ENCODE measurements around the gene COTL1. TPM values are rescaled to one million over a fixed set of nuclear protein-coding genes. Genes with fewer than 3 reads are reported as not detected.

The COTL1 gene
- polyA plus RNA-seq, 1 of the 3 experiments (the other 2 are of a cell fraction): 91.6 TPM

GRCh38 chr16:84524346-84524920 is 93.4 kb downstream of the COTL1 start:
- TF ChIP-seq TAF1 (IDR thresholded peaks at IDR 0.05; ENCODE audit: borderline replicate concordance, low read depth, low read length) (no peak), FOXJ3 (CRISPR knock-in tag; IDR thresholded peaks at IDR 0.05) (no peak), CHD2 (IDR thresholded peaks at IDR 0.05; ENCODE audit: low read length, partially characterized antibody) (no peak), NFIC (IDR thresholded peaks at IDR 0.05; ENCODE audit: borderline replicate concordance) (no peak), FOXM1 (IDR thresholded peaks at IDR 0.05; ENCODE audit: low read depth) (no peak)
- TF ChIP-seq, protein P1, sequence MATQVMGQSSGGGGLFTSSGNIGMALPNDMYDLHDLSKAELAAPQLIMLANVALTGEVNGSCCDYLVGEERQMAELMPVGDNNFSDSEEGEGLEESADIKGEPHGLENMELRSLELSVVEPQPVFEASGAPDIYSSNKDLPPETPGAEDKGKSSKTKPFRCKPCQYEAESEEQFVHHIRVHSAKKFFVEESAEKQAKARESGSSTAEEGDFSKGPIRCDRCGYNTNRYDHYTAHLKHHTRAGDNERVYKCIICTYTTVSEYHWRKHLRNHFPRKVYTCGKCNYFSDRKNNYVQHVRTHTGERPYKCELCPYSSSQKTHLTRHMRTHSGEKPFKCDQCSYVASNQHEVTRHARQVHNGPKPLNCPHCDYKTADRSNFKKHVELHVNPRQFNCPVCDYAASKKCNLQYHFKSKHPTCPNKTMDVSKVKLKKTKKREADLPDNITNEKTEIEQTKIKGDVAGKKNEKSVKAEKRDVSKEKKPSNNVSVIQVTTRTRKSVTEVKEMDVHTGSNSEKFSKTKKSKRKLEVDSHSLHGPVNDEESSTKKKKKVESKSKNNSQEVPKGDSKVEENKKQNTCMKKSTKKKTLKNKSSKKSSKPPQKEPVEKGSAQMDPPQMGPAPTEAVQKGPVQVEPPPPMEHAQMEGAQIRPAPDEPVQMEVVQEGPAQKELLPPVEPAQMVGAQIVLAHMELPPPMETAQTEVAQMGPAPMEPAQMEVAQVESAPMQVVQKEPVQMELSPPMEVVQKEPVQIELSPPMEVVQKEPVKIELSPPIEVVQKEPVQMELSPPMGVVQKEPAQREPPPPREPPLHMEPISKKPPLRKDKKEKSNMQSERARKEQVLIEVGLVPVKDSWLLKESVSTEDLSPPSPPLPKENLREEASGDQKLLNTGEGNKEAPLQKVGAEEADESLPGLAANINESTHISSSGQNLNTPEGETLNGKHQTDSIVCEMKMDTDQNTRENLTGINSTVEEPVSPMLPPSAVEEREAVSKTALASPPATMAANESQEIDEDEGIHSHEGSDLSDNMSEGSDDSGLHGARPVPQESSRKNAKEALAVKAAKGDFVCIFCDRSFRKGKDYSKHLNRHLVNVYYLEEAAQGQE (IDR thresholded peaks at IDR 0.05; ENCODE audit: low read depth, low read length): no peak
- TF ChIP-seq, protein P2, sequence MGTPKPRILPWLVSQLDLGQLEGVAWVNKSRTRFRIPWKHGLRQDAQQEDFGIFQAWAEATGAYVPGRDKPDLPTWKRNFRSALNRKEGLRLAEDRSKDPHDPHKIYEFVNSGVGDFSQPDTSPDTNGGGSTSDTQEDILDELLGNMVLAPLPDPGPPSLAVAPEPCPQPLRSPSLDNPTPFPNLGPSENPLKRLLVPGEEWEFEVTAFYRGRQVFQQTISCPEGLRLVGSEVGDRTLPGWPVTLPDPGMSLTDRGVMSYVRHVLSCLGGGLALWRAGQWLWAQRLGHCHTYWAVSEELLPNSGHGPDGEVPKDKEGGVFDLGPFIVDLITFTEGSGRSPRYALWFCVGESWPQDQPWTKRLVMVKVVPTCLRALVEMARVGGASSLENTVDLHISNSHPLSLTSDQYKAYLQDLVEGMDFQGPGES (IDR thresholded peaks at IDR 0.05; ENCODE audit: low read depth, low read length): no peak
- no peak overlapping the region for H2AFZ ChIP-seq (ENCODE audit: low read depth)
- no peak overlapping the region for H3K9ac ChIP-seq
- H3K9me2 ChIP-seq: no peaks in the 10 kb centered on the region
- no peak for DNase-seq
- H3K9me3 ChIP-seq: no peaks in the 10 kb centered on the region
- CTCF ChIA-PET: interaction anchor here (1.3 to 5.2 kb wide), 2 partner anchors 12 to 202 kb away, joined by 4 to 27 read pairs; no protein-coding TSS in a partner anchor
- H4K20me1 ChIP-seq (ENCODE audit: insufficient read depth): no peaks in the 10 kb centered on the region
- H3K4me2 ChIP-seq: no peak overlapping the region
- H3K79me2 ChIP-seq (ENCODE audit: insufficient read depth): no peaks in the 10 kb centered on the region
- WGBS (ENCODE audit: low lambda C conversion rate): 87% methylated on average over 9 of the region's 14 CpGs
- POLR2A ChIA-PET: interaction anchor here (1.1 kb wide), 1 partner anchor 9 kb away, joined by 4 read pairs; no protein-coding TSS in a partner anchor
- H3K27me3 ChIP-seq (ENCODE audit: insufficient read depth): no peaks in the 10 kb centered on the region
- peaks cover 6% of the 10 kb centered on the region for H3F3A ChIP-seq (replicated peaks; ENCODE audit: insufficient read depth)
- H3K4me3 ChIP-seq (ENCODE audit: low read depth in 2 of 2, low read length in 1 of 2): no peak overlapping the region
- no peaks in the 10 kb centered on the region for H3K36me3 ChIP-seq (replicated peaks in 1 of 2; ENCODE audit: control insufficient read depth in 1 of 2, insufficient read depth in 2 of 2, low read length in 1 of 2)
- H3K4me1 ChIP-seq (ENCODE audit: control insufficient read depth in 1 of 2, insufficient read depth in 2 of 2, low read depth in 1 of 2, low read length in 1 of 2): no peaks in the 10 kb centered on the region; a peak in 1 of 4 replicates
- H3K27ac ChIP-seq (ENCODE audit: low read depth in 2 of 2, low read length in 1 of 2): no peak overlapping the region

- no peaks in the 10 kb centered on the region for H3K36me3 ChIP-seq (replicated peaks in 1 of 2; ENCODE audit: control insufficient read depth in 1 of 2, insufficient read depth in 2 of 2, low read length in 1 of 2)
- no peak overlapping the region for H3K27ac ChIP-seq (ENCODE audit: low read depth in 2 of 2, low read length in 1 of 2)
- DNase-seq: no peak
- ChIA-PET CTCF (interaction anchor here (0.9 to 3.8 kb wide), 3 partner anchors 10 to 217 kb away, joined by 3 to 18 read pairs (median 14); no protein-coding TSS in a partner anchor), POLR2A (no interaction called here)
- H3K27me3 ChIP-seq (ENCODE audit: insufficient read depth): no peaks in the 10 kb centered on the region
- 82% methylated on average over 4 of the region's 4 CpGs for WGBS (ENCODE audit: low lambda C conversion rate)
- H3K79me2 ChIP-seq (ENCODE audit: insufficient read depth): no peaks in the 10 kb centered on the region
- no peak overlapping the region for H3K4me2 ChIP-seq
- no peaks in the 10 kb centered on the region for H3K9me3 ChIP-seq
- no peaks in the 10 kb centered on the region for H3K9me2 ChIP-seq
- TF ChIP-seq PBX3 (IDR thresholded peaks at IDR 0.05): no peak
- no peak for TF ChIP-seq EZH2phosphoT487 (IDR thresholded peaks at IDR 0.05; ENCODE audit: borderline replicate concordance, low read depth)
- no peak for TF ChIP-seq FOXJ3 (CRISPR knock-in tag; IDR thresholded peaks at IDR 0.05)
- TF ChIP-seq FOXM1 (IDR thresholded peaks at IDR 0.05; ENCODE audit: low read depth): no peak
- TF ChIP-seq CHD2 (IDR thresholded peaks at IDR 0.05; ENCODE audit: low read length, partially characterized antibody): no peak
- H3K9ac ChIP-seq: no peak overlapping the region
- no peak overlapping the region for H3K4me3 ChIP-seq (ENCODE audit: low read depth in 2 of 2, low read length in 1 of 2)
- no peaks in the 10 kb centered on the region for H4K20me1 ChIP-seq (ENCODE audit: insufficient read depth)
- H2AFZ ChIP-seq (ENCODE audit: low read depth): no peak overlapping the region
- H3F3A ChIP-seq (replicated peaks; ENCODE audit: insufficient read depth): peaks cover 13% of the 10 kb centered on the region
- peaks cover 0 to 6% of the 10 kb centered on the region in 2 experiments; a peak in 1 of 4 replicates for H3K4me1 ChIP-seq (ENCODE audit: control insufficient read depth in 1 of 2, insufficient read depth in 2 of 2, low read depth in 1 of 2, low read length in 1 of 2)
These were observed 96.4 kb downstream of the COTL1 start for GRCh38 chr16:84521497-84521770.

Measured in SK-N-SH (cell line).